IMR-90 (cell line): ENCODE results near the gene GLIS1. TPM values are rescaled to one million over a fixed set of nuclear protein-coding genes. Genes with fewer than 3 reads are reported as not detected.

Experiments used
- CHD1 ChIP-seq: IDR thresholded peaks from 2 replicates; pipeline ENCODE4 v1.6.1; 2012; ENCODE audit warnings: low read depth, low read length, improper control_type of control experiment
- MAZ ChIP-seq: IDR thresholded peaks from 2 replicates; pipeline ENCODE4 v1.6.1; 2012; ENCODE audit warnings: low read depth, mild to moderate bottlenecking, low read length, improper control_type of control experiment, moderate library complexity, borderline replicate concordance
- NFE2L2 ChIP-seq: fragments of 150-350 bp; IDR thresholded peaks from 2 replicates; pipeline ENCODE4 v1.6.1; 2016; ENCODE audit warnings: low read depth, mild to moderate bottlenecking, low read length
- RAD21 ChIP-seq: IDR thresholded peaks from 2 replicates; pipeline ENCODE4 v1.6.1; 2012; ENCODE audit warnings: low read length, improper control_type of control experiment
- polyA plus RNA-seq, 3 experiments: library from polyadenylated mRNA; depleted of rRNA; stranded (reverse); fragments of >200 nt; gene quantifications; 2 replicates each; pipeline ENCODE4 v1.2.3, GENCODE V29; 2012; ENCODE audit warnings: low replicate concordance in 1 of 3
- total RNA-seq: library from RNA; depleted of rRNA; stranded (reverse); fragments of >200 nt; gene quantifications from 2 replicates; pipeline ENCODE4 v1.2.3, GENCODE V29; 2012
- TF ChIP-seq, protein P1 (sequence below): conservative IDR thresholded peaks from 2 replicates; pipeline ENCODE4 v1.5.1; 2012; ENCODE audit warnings: mild to moderate bottlenecking, low read depth, low read length, improper control_type of control experiment
- TF ChIP-seq, protein P2 (sequence below): fragments of 150-350 bp; IDR thresholded peaks from 2 replicates; pipeline ENCODE4 v1.6.1; 2016; ENCODE audit warnings: low read depth, mild to moderate bottlenecking, low read length, moderate library complexity, borderline replicate concordance

GLIS1 gene
- total and polyA plus RNA-seq, 2 of the 4 experiments (the other 2 are of a cell fraction), result 0.18 to 2.3 TPM

DNA sequence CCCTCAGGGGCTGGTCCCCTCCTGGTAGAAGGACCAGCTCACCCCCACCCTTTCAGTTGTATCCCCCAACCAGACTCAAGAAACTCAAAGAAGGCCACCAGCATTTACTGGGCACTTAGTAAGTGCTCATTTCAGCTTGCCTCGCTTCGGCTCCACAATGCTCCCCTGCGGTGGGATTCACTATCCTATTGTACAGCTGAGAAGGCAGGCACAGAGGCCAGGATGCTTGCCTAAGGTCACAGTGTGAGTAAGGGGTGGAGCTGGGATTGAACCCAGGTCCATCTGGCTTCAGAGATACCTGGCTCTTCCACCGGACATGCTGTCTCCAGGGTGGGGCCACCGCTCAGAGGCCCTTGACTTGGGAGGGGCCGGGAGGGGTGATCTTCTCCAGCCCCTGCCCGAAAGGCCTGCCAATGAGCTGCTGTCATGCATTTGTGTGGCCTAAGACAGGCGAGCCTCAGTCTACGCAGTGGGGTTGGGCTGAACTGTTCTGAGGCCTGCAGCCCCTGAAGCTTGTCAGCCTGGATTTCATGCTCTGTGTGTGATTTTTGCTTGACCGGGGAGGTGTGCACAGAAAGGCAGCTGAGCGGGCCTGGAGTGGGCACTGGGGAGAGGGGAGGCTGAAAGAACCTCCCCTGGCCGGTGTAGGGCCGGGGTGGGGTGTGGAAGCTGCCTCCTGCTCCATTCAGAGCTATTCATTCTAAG, 231.7 kb downstream of the GLIS1 start (continued):
- TF ChIP-seq, protein P1, sequence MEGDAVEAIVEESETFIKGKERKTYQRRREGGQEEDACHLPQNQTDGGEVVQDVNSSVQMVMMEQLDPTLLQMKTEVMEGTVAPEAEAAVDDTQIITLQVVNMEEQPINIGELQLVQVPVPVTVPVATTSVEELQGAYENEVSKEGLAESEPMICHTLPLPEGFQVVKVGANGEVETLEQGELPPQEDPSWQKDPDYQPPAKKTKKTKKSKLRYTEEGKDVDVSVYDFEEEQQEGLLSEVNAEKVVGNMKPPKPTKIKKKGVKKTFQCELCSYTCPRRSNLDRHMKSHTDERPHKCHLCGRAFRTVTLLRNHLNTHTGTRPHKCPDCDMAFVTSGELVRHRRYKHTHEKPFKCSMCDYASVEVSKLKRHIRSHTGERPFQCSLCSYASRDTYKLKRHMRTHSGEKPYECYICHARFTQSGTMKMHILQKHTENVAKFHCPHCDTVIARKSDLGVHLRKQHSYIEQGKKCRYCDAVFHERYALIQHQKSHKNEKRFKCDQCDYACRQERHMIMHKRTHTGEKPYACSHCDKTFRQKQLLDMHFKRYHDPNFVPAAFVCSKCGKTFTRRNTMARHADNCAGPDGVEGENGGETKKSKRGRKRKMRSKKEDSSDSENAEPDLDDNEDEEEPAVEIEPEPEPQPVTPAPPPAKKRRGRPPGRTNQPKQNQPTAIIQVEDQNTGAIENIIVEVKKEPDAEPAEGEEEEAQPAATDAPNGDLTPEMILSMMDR, result no peak
- TF ChIP-seq NFE2L2 (no peak), RAD21 (no peak), CHD1 (no peak), MAZ (no peak)
- TF ChIP-seq, protein P2, sequence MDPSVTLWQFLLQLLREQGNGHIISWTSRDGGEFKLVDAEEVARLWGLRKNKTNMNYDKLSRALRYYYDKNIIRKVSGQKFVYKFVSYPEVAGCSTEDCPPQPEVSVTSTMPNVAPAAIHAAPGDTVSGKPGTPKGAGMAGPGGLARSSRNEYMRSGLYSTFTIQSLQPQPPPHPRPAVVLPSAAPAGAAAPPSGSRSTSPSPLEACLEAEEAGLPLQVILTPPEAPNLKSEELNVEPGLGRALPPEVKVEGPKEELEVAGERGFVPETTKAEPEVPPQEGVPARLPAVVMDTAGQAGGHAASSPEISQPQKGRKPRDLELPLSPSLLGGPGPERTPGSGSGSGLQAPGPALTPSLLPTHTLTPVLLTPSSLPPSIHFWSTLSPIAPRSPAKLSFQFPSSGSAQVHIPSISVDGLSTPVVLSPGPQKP, result no peak
